OCI-LY1 (cell line): ENCODE measurements around the gene C1orf159.

Experiments used
- H2AFZ ChIP-seq: fragments of 200-600 bp; sonication (generic), shearing (Covaris generic); 2 replicates; pipeline ENCODE4 v1.6.0; 2014; ENCODE audit warnings: antibody characterized with exemption, mild to moderate bottlenecking, low read length
- H3F3A ChIP-seq: fragments of 200-600 bp; sonication (generic), shearing (Covaris generic); 2 replicates; pipeline ENCODE4 v1.6.0; 2014; ENCODE audit warnings: mild to moderate bottlenecking, antibody characterized with exemption, low read length, moderate library complexity; ENCODE audit not compliant: insufficient read depth
- H3K27ac ChIP-seq: fragments of 200-600 bp; sonication (generic); 2 replicates; pipeline ENCODE4 v1.5.1; 2014; ENCODE audit warnings: low read length, mixed run types, mild to moderate bottlenecking, low read depth; ENCODE audit not compliant: poor library complexity, severe bottlenecking
- H3K27me3 ChIP-seq: fragments of 200-600 bp; sonication (generic); 2 replicates; pipeline ENCODE4 v1.6.0; 2014; ENCODE audit warnings: antibody characterized with exemption, mild to moderate bottlenecking, low read length, moderate library complexity; ENCODE audit not compliant: insufficient read depth
- H3K36me3 ChIP-seq: fragments of 200-600 bp; sonication (generic); 2 replicates; pipeline ENCODE4 v1.6.1; 2014; ENCODE audit warnings: mild to moderate bottlenecking, antibody characterized with exemption, low read length, moderate library complexity, mixed read lengths; ENCODE audit not compliant: insufficient read depth
- H3K4me1 ChIP-seq: fragments of 200-600 bp; sonication (generic); 2 replicates; pipeline ENCODE4 v1.5.1; 2014; ENCODE audit warnings: mild to moderate bottlenecking, low read length, moderate library complexity; ENCODE audit not compliant: insufficient read depth, severe bottlenecking
- H3K4me2 ChIP-seq: fragments of 200-600 bp; sonication (generic), shearing (Covaris generic); 2 replicates; pipeline ENCODE4 v1.6.1; 2014; ENCODE audit warnings: low read length
- H3K4me3 ChIP-seq: fragments of 200-600 bp; sonication (generic); 2 replicates; pipeline ENCODE4 v1.5.1; 2014; ENCODE audit warnings: low read length, low read depth, mild to moderate bottlenecking, mixed read lengths; ENCODE audit not compliant: poor library complexity, severe bottlenecking
- H3K79me2 ChIP-seq: fragments of 200-600 bp; shearing (Covaris generic); 2 replicates; pipeline ENCODE4 v1.6.1; 2016; ENCODE audit warnings: mixed run types, low read length, mixed read lengths; ENCODE audit not compliant: insufficient read depth
- H3K9ac ChIP-seq: fragments of 200-600 bp; sonication (generic), shearing (Covaris generic); 2 replicates; pipeline ENCODE4 v1.6.1; 2014; ENCODE audit warnings: mild to moderate bottlenecking, low read length, mixed read lengths
- H3K9me2 ChIP-seq: fragments of 200-600 bp; sonication (generic), shearing (Covaris generic); 2 replicates; pipeline ENCODE4 v1.6.1; 2014; ENCODE audit warnings: low read depth, mild to moderate bottlenecking, low read length, mixed read lengths
- H3K9me3 ChIP-seq: fragments of 200-600 bp; shearing (Covaris generic); 2 replicates; pipeline ENCODE4 v1.6.1; 2014; ENCODE audit warnings: low read length, mixed read lengths
- H4K20me1 ChIP-seq: fragments of 200-600 bp; sonication (generic), shearing (Covaris generic); 2 replicates; pipeline ENCODE4 v1.6.0; 2016; ENCODE audit warnings: mild to moderate bottlenecking, low read length; ENCODE audit not compliant: insufficient read depth
- CTCF ChIP-seq: fragments of 200-600 bp; sonication (generic), shearing (Covaris generic); IDR thresholded peaks from 2 replicates; pipeline ENCODE4 v1.5.1; 2017; ENCODE audit warnings: mild to moderate bottlenecking, antibody characterized with exemption, low read length, moderate library complexity, mixed read lengths
- EZH2 ChIP-seq: fragments of 200-600 bp; sonication (generic), shearing (Covaris generic); IDR thresholded peaks from 2 replicates; pipeline ENCODE4 v1.8.0; 2017; ENCODE audit warnings: borderline replicate concordance, mixed run types, mild to moderate bottlenecking, antibody characterized with exemption, low read length, moderate library complexity, mixed read lengths

The C1orf159 gene

GRCh38 chr1:1146026-1146425, 30.1 kb upstream of the C1orf159 start:
- no peak overlapping the region for H3K9ac ChIP-seq
- no peaks in the 10 kb centered on the region for H3K9me3 ChIP-seq

GRCh38 chr1:1145547-1145914, 29.6 kb upstream of the C1orf159 start:
- Histone ChIP-seq H3K4me1 (peaks cover 10% of the 10 kb centered on the region), H3K36me3 (no peaks in the 10 kb centered on the region), H4K20me1 (no peaks in the 10 kb centered on the region), H3K9me3 (no peaks in the 10 kb centered on the region), H3K9ac (no peak overlapping the region), H3K27me3 (peaks cover 12% of the 10 kb centered on the region; the same call in 1 of the 2 replicates), H2AFZ (no peak overlapping the region), H3K4me3 (no peak overlapping the region), H3K4me2 (no peak overlapping the region), H3K9me2 (no peaks in the 10 kb centered on the region), H3K27ac (no peak overlapping the region), H3F3A (no peaks in the 10 kb centered on the region), H3K79me2 (no peaks in the 10 kb centered on the region)
- TF ChIP-seq EZH2, result no peak
- no peak for TF ChIP-seq CTCF

More at GRCh38 chr1:1146026-1146425, 30.1 kb upstream of the C1orf159 start:
- Histone ChIP-seq H3K36me3 (no peaks in the 10 kb centered on the region), H3K27ac (no peak overlapping the region), H4K20me1 (no peaks in the 10 kb centered on the region), H3K9me2 (no peaks in the 10 kb centered on the region), H3K4me1 (peaks cover 10% of the 10 kb centered on the region), H3K79me2 (no peaks in the 10 kb centered on the region), H2AFZ (no peak overlapping the region), H3K4me3 (no peak overlapping the region), H3K4me2 (no peak overlapping the region), H3K27me3 (peaks cover 12% of the 10 kb centered on the region; the same call in 1 of the 2 replicates), H3F3A (no peaks in the 10 kb centered on the region)
- TF ChIP-seq EZH2, result no peak
- no peak for TF ChIP-seq CTCF

GRCh38 chr1:1144843-1145546, 29.1 kb upstream of the C1orf159 start:
- no peaks in the 10 kb centered on the region for H3F3A ChIP-seq
- no peak overlapping the region for H2AFZ ChIP-seq
- H3K9ac ChIP-seq, result no peak overlapping the region
- H3K4me3 ChIP-seq, result no peak overlapping the region
- no peaks in the 10 kb centered on the region for H3K36me3 ChIP-seq
- H3K27me3 ChIP-seq, result peaks cover 12% of the 10 kb centered on the region; the same call in 1 of the 2 replicates
- no peaks in the 10 kb centered on the region for H3K9me3 ChIP-seq
- no peak overlapping the region for H3K4me2 ChIP-seq
- H3K79me2 ChIP-seq, result no peaks in the 10 kb centered on the region
- TF ChIP-seq CTCF (no peak), EZH2 (no peak)
- H4K20me1 ChIP-seq, result no peaks in the 10 kb centered on the region
- peaks cover 10% of the 10 kb centered on the region for H3K4me1 ChIP-seq
- no peaks in the 10 kb centered on the region for H3K9me2 ChIP-seq
- no peak overlapping the region for H3K27ac ChIP-seq
